Activated T-cell treated with anti-CD3 and anti-CD28 coated beads, Interleukin-2, amount 50 U/mL, for 72 hours (primary cell): ENCODE data around the gene LAIR1. TPM values are rescaled to one million over a fixed set of nuclear protein-coding genes. Genes with fewer than 3 reads are reported as not detected.

Source experiments
- ATAC-seq, 2 donors: fragments of 150-1000 bp; cut with Tn5 transposase; replicated peaks in 1 of 2; 2 replicates each; pipeline ENCODE4 v1.10.0; 2021; ENCODE audit warnings: moderate library complexity in 2 of 2, mild to moderate bottlenecking in 1 of 2
- DNase-seq, 2 donors: peaks; one replicate each; pipeline ENCODE4 v3.0.0; 2021 to 2022; ENCODE audit warnings: mixed read lengths in 1 of 2
- H3K27ac Mint-ChIP-seq: one replicate; pipeline ENCODE4 v1.8.0; 2022; ENCODE audit warnings: mild to moderate bottlenecking, moderate library complexity, mixed read lengths
- H3K27me3 Mint-ChIP-seq: one replicate; pipeline ENCODE4 v1.8.0; 2022; ENCODE audit warnings: low read depth, mixed read lengths
- H3K36me3 Mint-ChIP-seq, 2 donors: one replicate each; pipeline ENCODE4 v1.8.0; 2022; ENCODE audit warnings: mixed read lengths in 2 of 2, mild to moderate bottlenecking in 1 of 2; ENCODE audit not compliant: insufficient read depth in 2 of 2
- H3K4me1 Mint-ChIP-seq: one replicate; pipeline ENCODE4 v1.8.0; 2022; ENCODE audit warnings: low read depth, mixed read lengths
- H3K4me3 Mint-ChIP-seq, 2 donors: one replicate each; pipeline ENCODE4 v1.8.0; 2022; ENCODE audit warnings: mild to moderate bottlenecking in 2 of 2, mixed read lengths in 2 of 2, moderate library complexity in 2 of 2
- H3K9me3 Mint-ChIP-seq, 2 donors: one replicate each; pipeline ENCODE4 v1.8.0; 2022; ENCODE audit warnings: mixed read lengths in 2 of 2
- total RNA-seq, 2 donors: library from RNA; stranded (reverse); gene quantifications; one replicate each; pipeline ENCODE4 v1.2.3, GENCODE V29; 2022

LAIR1 gene
- 1 to 10 TPM; 3.5 to 8.3 TPM for total RNA-seq

- peaks cover 18% of the 10 kb centered on the region for H3K27me3 Mint-ChIP-seq
- H3K4me3 Mint-ChIP-seq, result peak within 1 kb of the TSS; percentile 87 to 94
- peak; percentile 87 to 90 for ATAC-seq
- peak within 1 kb of the TSS; percentile 83 for H3K27ac Mint-ChIP-seq
- H3K36me3 Mint-ChIP-seq, result peaks cover 2 to 6% of the 10 kb centered on the region in 2 donors
- no peaks in the 10 kb centered on the region for H3K9me3 Mint-ChIP-seq
- H3K4me1 Mint-ChIP-seq, result peaks cover 74% of the 10 kb centered on the region
- DNase-seq, result peak; percentile 52 to 58
Observed at GRCh38 chr19:54364775-54365257, at the start of gene LAIR1. LAIR1 (minus strand) TSS chr19:54364931; CDS start chr19:54364804, 127 bp downstream.

GRCh38 chr19:54414156-54414555 is 49.4 kb upstream of the LAIR1 start:
- peaks cover 16% of the 10 kb centered on the region for H3K4me1 Mint-ChIP-seq
- H3K4me3 Mint-ChIP-seq, result no peak overlapping the region
- H3K36me3 Mint-ChIP-seq, result peaks cover 0 to 12% of the 10 kb centered on the region in 2 donors
- DNase-seq, result no peak
- peaks cover 7 to 8% of the 10 kb centered on the region in 2 donors for H3K9me3 Mint-ChIP-seq
- peaks cover 53% of the 10 kb centered on the region for H3K27me3 Mint-ChIP-seq
- no peak for ATAC-seq
- no peak overlapping the region for H3K27ac Mint-ChIP-seq

DNA sequence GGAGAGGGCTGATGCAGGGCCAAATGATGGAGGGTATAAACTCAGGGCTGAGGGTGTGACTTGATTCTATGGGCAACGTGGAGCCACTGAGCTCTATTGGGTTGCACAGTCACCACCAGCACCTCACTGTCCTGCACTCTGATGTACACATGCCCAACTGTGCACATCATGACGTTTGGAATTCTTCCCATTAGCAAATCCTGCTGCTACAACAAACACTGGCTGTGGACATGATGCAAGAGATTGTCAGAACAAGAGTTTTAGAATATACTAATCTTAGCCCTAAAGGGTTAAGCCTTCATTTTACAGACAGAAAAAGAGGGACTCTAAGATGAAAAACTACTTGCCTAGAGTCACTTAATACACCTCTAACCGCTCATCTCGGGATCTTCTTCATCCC is 48.1 kb upstream of the LAIR1 start:
- no peak for DNase-seq
- no peak for ATAC-seq
- H3K4me3 Mint-ChIP-seq, result no peak overlapping the region
- H3K4me1 Mint-ChIP-seq, result peaks cover 9% of the 10 kb centered on the region
- peaks cover 2 to 14% of the 10 kb centered on the region in 2 donors for H3K36me3 Mint-ChIP-seq
- peaks cover 49% of the 10 kb centered on the region for H3K27me3 Mint-ChIP-seq
- peaks cover 10% of the 10 kb centered on the region in 2 donors for H3K9me3 Mint-ChIP-seq
- H3K27ac Mint-ChIP-seq, result no peak overlapping the region

- ATAC-seq (no peak), DNase-seq (no peak)
- Mint-ChIP-seq H3K27me3 (peaks cover 36% of the 10 kb centered on the region), H3K4me3 (no peak overlapping the region), H3K4me1 (no peaks in the 10 kb centered on the region), H3K27ac (no peak overlapping the region), H3K9me3 (peaks cover 10% of the 10 kb centered on the region in 2 donors), H3K36me3 (peaks cover 2 to 9% of the 10 kb centered on the region in 2 donors)
Observed at GRCh38 chr19:54411033-54411432, 46.3 kb upstream of the LAIR1 start.

- Mint-ChIP-seq H3K4me3 (no peak overlapping the region), H3K4me1 (no peaks in the 10 kb centered on the region), H3K27ac (peak overlapping the region; percentile 85), H3K36me3 (peaks cover 2 to 5% of the 10 kb centered on the region in 2 donors), H3K9me3 (peaks cover 4 to 6% of the 10 kb centered on the region in 2 donors), H3K27me3 (peaks cover 19% of the 10 kb centered on the region)
- no peak for ATAC-seq
- DNase-seq, result no peak
Observed at GRCh38 chr19:54408456-54409026, 43.8 kb upstream of the LAIR1 start.

DNA sequence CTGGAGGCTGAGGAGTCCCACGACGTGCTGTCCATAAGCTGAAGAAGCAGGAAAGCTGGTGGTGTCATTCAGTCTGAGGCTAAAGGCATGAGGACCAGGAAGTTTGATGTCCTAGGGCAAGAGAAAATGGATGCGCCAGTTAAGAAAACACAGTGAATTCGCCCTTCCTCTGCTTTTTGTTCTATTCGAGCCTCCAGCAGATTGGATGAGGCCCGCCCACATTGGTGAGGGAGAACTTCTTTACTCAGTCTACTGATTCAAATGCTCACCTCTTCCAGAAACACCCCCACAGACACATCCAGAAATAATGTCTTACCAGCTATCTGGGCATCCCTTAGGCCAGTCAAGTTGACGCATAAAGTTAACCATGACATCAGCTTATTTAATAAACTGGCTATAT is 43.0 kb upstream of the LAIR1 start:
- ATAC-seq (no peak), DNase-seq (no peak)
- H3K27ac Mint-ChIP-seq, result no peak overlapping the region
- no peak overlapping the region for H3K4me3 Mint-ChIP-seq
- H3K9me3 Mint-ChIP-seq, result peaks cover 2 to 4% of the 10 kb centered on the region in 2 donors
- peaks cover 2% of the 10 kb centered on the region in 2 donors for H3K36me3 Mint-ChIP-seq
- no peaks in the 10 kb centered on the region for H3K4me1 Mint-ChIP-seq
- peaks cover 16% of the 10 kb centered on the region for H3K27me3 Mint-ChIP-seq

DNA sequence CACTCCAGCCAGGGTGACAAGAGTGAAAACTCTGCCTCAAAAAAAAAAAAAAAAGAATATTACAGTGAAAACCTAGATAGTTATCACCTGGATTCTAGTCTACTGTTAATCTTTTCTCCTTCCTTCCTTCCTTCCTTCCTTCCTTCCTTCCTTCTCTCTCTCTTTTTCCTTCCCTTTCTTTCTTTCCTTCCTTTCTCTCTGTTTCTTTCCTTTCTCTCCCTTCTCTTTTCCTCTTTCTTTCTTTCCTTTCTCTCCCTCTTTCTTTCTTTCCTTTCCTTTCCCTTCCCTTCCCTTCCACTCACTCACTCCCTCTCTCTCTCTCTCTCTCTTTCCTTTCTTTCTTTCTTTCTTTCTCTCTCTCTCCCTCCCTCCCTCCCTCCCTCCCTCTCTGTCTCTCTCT is 40.9 kb upstream of the LAIR1 start:
- H3K36me3 Mint-ChIP-seq, result peaks cover 2% of the 10 kb centered on the region in 2 donors

DNA sequence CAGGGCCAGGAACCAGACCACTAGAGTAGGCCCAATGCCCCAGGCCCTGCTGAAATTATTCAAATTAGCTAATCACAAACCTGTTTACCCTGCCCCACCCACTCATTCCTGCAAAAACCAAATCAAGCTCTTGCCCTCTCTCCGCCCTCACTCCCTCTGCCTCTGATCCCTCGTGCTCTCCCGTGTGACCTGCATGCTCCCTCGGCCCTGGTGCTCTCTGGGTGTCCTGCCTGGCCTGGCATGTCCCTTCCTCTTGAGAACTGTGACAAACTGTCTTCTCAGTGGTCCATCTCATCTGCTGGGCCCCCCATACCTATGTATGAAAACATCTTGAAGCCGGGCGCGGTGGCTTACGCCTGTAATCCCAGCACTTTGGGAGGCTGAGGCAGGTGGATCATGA is 38.3 kb upstream of the LAIR1 start:
- Mint-ChIP-seq H3K4me3 (no peak overlapping the region), H3K36me3 (no peaks in the 10 kb centered on the region), H3K27me3 (no peaks in the 10 kb centered on the region), H3K27ac (no peak overlapping the region), H3K9me3 (no peaks in the 10 kb centered on the region), H3K4me1 (no peaks in the 10 kb centered on the region)
- no peak for DNase-seq
- ATAC-seq, result no peak

More for the DNA sequence above, 40.9 kb upstream of the LAIR1 start:
- Mint-ChIP-seq H3K4me1 (no peaks in the 10 kb centered on the region), H3K9me3 (peaks cover 2 to 4% of the 10 kb centered on the region in 2 donors), H3K4me3 (no peak overlapping the region), H3K27ac (no peak overlapping the region), H3K27me3 (peaks cover 9% of the 10 kb centered on the region)
- ATAC-seq (no peak), DNase-seq (no peak)

DNA sequence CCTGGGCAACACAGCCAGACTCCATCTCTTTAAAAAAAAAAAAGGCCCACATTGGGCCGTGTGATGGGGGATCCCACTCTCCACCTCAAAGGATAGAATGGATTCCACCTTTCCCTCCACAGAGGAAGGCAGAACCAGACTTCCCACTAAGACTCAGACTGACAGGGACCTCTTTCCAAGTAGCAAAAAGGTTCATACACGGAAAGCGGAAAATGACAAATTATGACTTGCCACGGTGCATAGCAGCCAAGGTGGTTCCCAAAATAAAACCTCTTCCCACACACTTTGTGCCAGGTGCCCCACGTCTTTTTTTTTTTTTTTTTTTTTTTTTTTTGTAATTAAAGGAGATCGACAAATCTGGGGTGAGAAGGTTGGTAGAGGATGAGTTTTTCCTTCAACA is 36.2 kb upstream of the LAIR1 start:
- no peak overlapping the region for H3K27ac Mint-ChIP-seq
- H3K9me3 Mint-ChIP-seq, result no peaks in the 10 kb centered on the region
- ATAC-seq (no peak), DNase-seq (no peak)
- H3K36me3 Mint-ChIP-seq, result no peaks in the 10 kb centered on the region
- H3K4me1 Mint-ChIP-seq, result no peaks in the 10 kb centered on the region
- H3K4me3 Mint-ChIP-seq, result no peak overlapping the region
- H3K27me3 Mint-ChIP-seq, result no peaks in the 10 kb centered on the region

DNA sequence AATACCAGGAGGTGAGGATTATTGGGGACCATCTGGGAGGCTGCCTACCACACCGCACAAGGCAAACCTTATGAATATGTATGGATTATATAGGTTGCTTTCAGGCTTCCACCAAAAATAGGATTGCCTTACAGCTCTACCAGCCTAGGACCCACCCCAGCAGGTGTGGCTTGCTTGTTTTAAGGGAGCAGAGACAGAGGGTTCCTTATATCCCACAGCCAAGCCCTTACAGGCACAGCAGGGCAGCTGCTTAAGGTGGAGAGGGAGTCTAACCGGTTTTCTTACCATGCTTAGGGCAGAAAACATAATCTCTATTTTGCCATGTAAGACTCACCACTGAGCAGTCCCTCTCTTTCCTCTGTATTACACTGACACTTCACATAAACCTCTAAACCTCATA is 34.5 kb upstream of the LAIR1 start:
- H3K36me3 Mint-ChIP-seq, result no peaks in the 10 kb centered on the region
- no peak overlapping the region for H3K27ac Mint-ChIP-seq
- no peak for ATAC-seq
- DNase-seq, result no peak
- H3K4me1 Mint-ChIP-seq, result no peaks in the 10 kb centered on the region
- no peaks in the 10 kb centered on the region for H3K27me3 Mint-ChIP-seq
- H3K4me3 Mint-ChIP-seq, result no peak overlapping the region
- H3K9me3 Mint-ChIP-seq, result no peaks in the 10 kb centered on the region

DNA sequence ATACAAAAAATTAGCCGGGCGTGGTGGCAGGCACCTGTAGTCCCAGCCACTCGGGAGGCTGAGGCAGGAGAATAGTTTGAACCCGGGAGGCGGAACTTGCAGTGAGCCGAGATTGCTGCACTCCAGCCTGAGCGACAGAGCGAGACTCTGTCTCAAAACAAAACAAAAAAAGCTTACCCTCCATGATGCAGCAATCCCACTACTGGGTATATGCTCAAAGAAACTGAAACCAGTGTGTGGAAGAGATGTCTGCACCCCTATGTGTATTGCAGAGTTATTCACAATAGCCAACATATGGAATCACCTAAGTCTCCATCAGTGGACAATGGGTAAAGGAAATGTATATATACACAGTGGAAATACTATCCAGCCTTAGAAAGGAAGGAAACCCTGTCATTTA is 31.0 kb upstream of the LAIR1 start:
- H3K4me1 Mint-ChIP-seq, result peaks cover 7% of the 10 kb centered on the region
- DNase-seq (no peak), ATAC-seq (no peak)
- H3K4me3 Mint-ChIP-seq, result no peak overlapping the region
- H3K36me3 Mint-ChIP-seq, result no peaks in the 10 kb centered on the region
- no peaks in the 10 kb centered on the region for H3K27me3 Mint-ChIP-seq
- H3K27ac Mint-ChIP-seq, result no peak overlapping the region
- no peaks in the 10 kb centered on the region for H3K9me3 Mint-ChIP-seq

DNA sequence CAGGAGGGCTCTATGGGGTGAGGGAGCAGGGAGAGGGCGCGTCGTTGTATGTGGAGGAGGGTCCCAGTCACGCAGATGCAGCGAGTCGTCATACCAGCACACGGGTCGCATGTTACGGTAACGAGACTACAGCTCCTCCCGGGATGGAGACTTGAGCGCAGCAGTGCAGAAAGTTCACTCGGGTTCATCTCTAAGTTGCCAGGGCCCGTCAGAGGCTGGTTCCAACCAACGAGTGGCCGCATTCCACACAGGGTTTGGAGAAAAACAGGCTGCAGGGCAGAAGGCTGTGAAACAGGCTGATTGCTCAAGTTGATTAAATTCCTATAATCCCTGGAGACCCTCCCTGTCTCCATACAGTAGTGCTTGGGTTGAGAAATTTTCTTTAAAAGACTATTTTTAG is 28.6 kb upstream of the LAIR1 start:
- Mint-ChIP-seq H3K36me3 (no peaks in the 10 kb centered on the region), H3K4me3 (no peak overlapping the region), H3K27ac (no peak overlapping the region), H3K4me1 (peaks cover 26% of the 10 kb centered on the region), H3K27me3 (peaks cover 8% of the 10 kb centered on the region), H3K9me3 (no peaks in the 10 kb centered on the region)
- ATAC-seq (no peak), DNase-seq (no peak)

- no peak for ATAC-seq
- no peaks in the 10 kb centered on the region for H3K9me3 Mint-ChIP-seq
- H3K4me1 Mint-ChIP-seq, result peaks cover 38% of the 10 kb centered on the region
- no peak overlapping the region for H3K27ac Mint-ChIP-seq
- H3K4me3 Mint-ChIP-seq, result no peak overlapping the region
- H3K27me3 Mint-ChIP-seq, result peaks cover 20% of the 10 kb centered on the region
- H3K36me3 Mint-ChIP-seq, result no peaks in the 10 kb centered on the region
- DNase-seq, result no peak
Observed at GRCh38 chr19:54392105-54392504, 27.4 kb upstream of the LAIR1 start.

- Mint-ChIP-seq H3K9me3 (no peaks in the 10 kb centered on the region), H3K4me3 (no peak overlapping the region), H3K4me1 (peaks cover 38% of the 10 kb centered on the region), H3K27ac (no peak overlapping the region), H3K27me3 (peaks cover 21% of the 10 kb centered on the region), H3K36me3 (no peaks in the 10 kb centered on the region)
- DNase-seq (no peak), ATAC-seq (no peak)
Observed at GRCh38 chr19:54391589-54392061, 26.9 kb upstream of the LAIR1 start.
